HCT116 (cell line): ENCODE measurements around the gene SGMS1.
A peak's percentile ranks its signal among the peaks of the same experiment; 100 is the strongest.
"Not testable (repeated sequence)": the region's sequence is repeated elsewhere in the genome, so short reads cannot be mapped to it uniquely, and the experiment has no call there.

Experiments
- EZH2phosphoT487 ChIP-seq: fragments of 200-600 bp; IDR thresholded peaks from 2 replicates; pipeline ENCODE4 v1.6.1; 2018; ENCODE audit warnings: antibody characterized with exemption, borderline replicate concordance
- FOSL1 ChIP-seq: IDR thresholded peaks from 2 replicates; pipeline ENCODE4 v1.6.1; 2012; ENCODE audit warnings: low read depth
- JUND ChIP-seq: IDR thresholded peaks from 2 replicates; pipeline ENCODE4 v1.6.1; 2012
- POLR2A ChIP-seq: IDR thresholded peaks from 2 replicates; pipeline ENCODE4 v1.7.0; 2011; ENCODE audit warnings: borderline replicate concordance; ENCODE audit not compliant: insufficient read depth, insufficient read length; ENCODE audit errors: extremely low read depth
- POLR2AphosphoS5 ChIP-seq: IDR thresholded peaks from 2 replicates; pipeline ENCODE4 v1.6.1; 2011; ENCODE audit warnings: mild to moderate bottlenecking, low read depth, low read length, moderate library complexity
- SP1 ChIP-seq: IDR thresholded peaks from 2 replicates; pipeline ENCODE4 v1.6.1; 2012; ENCODE audit warnings: low read depth
- TCF7L2 ChIP-seq: IDR thresholded peaks from 2 replicates; pipeline ENCODE4 v1.7.0; 2011; ENCODE audit warnings: borderline replicate concordance, inconsistent platforms; ENCODE audit not compliant: insufficient read depth, insufficient read length; ENCODE audit errors: extremely low read depth
- YY1 ChIP-seq: IDR thresholded peaks from 2 replicates; pipeline ENCODE4 v1.6.1; 2011; ENCODE audit warnings: low read length, low read depth, moderate library complexity, mild to moderate bottlenecking; ENCODE audit not compliant: insufficient replicate concordance; ENCODE audit errors: extremely low read depth
- TF ChIP-seq, protein P1 (sequence below): IDR thresholded peaks from 2 replicates; pipeline ENCODE4 v1.6.1; 2012; ENCODE audit warnings: low read depth
- TF ChIP-seq, protein P2 (sequence below), 3 experiments: fragments of 200-600 bp in 1 of 3; sonication (generic) in 1 of 3; IDR thresholded peaks in 2 of 3; conservative IDR thresholded peaks in 1 of 3; 2 replicates each; pipeline ENCODE4 v1.5.1; 2012 to 2017; ENCODE audit warnings: low read depth in 2 of 3, low read length in 2 of 3, antibody characterized with exemption in 1 of 3, borderline replicate concordance in 1 of 3, control low read depth in 1 of 3, mild to moderate bottlenecking in 1 of 3, mixed read lengths in 1 of 3, mixed run types in 1 of 3, moderate library complexity in 1 of 3; ENCODE audit not compliant: insufficient read depth in 1 of 3

DNA sequence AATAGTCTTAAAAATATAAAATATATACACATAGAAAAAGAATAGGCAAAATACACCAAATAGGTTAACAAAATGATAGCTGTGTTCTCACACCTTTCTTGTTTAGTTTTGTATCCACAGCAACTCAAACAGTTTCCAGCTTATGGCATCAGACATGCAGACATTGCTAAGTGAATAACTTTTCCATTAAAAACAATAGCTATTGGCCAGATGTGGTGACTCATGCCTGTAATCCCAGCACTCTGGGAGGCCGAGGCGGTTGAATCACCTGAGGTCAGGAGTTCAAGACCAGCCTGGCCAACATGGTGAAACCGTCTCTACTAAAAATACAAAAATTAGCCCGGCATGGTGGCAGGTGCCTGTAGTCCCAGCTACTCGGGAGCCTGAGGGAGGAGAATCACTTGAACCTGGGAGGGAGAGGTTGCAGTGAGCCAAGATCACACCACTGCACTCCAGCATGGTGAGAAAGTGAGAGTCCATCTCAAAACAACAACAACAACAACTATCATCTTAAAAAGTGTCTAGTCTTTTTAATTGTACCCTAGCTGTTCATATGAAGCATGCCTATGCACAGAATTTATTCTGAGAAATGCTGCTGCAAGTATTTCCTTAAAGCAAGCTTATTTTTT, 88.9 kb downstream of the SGMS1 start:
- TF ChIP-seq, protein P1, sequence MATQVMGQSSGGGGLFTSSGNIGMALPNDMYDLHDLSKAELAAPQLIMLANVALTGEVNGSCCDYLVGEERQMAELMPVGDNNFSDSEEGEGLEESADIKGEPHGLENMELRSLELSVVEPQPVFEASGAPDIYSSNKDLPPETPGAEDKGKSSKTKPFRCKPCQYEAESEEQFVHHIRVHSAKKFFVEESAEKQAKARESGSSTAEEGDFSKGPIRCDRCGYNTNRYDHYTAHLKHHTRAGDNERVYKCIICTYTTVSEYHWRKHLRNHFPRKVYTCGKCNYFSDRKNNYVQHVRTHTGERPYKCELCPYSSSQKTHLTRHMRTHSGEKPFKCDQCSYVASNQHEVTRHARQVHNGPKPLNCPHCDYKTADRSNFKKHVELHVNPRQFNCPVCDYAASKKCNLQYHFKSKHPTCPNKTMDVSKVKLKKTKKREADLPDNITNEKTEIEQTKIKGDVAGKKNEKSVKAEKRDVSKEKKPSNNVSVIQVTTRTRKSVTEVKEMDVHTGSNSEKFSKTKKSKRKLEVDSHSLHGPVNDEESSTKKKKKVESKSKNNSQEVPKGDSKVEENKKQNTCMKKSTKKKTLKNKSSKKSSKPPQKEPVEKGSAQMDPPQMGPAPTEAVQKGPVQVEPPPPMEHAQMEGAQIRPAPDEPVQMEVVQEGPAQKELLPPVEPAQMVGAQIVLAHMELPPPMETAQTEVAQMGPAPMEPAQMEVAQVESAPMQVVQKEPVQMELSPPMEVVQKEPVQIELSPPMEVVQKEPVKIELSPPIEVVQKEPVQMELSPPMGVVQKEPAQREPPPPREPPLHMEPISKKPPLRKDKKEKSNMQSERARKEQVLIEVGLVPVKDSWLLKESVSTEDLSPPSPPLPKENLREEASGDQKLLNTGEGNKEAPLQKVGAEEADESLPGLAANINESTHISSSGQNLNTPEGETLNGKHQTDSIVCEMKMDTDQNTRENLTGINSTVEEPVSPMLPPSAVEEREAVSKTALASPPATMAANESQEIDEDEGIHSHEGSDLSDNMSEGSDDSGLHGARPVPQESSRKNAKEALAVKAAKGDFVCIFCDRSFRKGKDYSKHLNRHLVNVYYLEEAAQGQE, result not testable (repeated sequence)
- TF ChIP-seq, protein P2, sequence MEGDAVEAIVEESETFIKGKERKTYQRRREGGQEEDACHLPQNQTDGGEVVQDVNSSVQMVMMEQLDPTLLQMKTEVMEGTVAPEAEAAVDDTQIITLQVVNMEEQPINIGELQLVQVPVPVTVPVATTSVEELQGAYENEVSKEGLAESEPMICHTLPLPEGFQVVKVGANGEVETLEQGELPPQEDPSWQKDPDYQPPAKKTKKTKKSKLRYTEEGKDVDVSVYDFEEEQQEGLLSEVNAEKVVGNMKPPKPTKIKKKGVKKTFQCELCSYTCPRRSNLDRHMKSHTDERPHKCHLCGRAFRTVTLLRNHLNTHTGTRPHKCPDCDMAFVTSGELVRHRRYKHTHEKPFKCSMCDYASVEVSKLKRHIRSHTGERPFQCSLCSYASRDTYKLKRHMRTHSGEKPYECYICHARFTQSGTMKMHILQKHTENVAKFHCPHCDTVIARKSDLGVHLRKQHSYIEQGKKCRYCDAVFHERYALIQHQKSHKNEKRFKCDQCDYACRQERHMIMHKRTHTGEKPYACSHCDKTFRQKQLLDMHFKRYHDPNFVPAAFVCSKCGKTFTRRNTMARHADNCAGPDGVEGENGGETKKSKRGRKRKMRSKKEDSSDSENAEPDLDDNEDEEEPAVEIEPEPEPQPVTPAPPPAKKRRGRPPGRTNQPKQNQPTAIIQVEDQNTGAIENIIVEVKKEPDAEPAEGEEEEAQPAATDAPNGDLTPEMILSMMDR (IDR thresholded peaks at IDR 0.05 in 2 of 3, conservative IDR thresholded peaks at IDR 0.05 in 1 of 3; ENCODE audit: borderline replicate concordance in 1 of 3, insufficient read depth in 1 of 3, low read depth in 2 of 3, low read length in 2 of 3), result not testable (repeated sequence)
- not testable (repeated sequence) for TF ChIP-seq POLR2AphosphoS5, POLR2A, EZH2phosphoT487, TCF7L2, YY1
- TF ChIP-seq JUND (peak; percentile 61), SP1 (peak; percentile 50), FOSL1 (peak; percentile 67)
